Hematopoietic multipotent progenitor cell treated with erythropoietin and hydrocortisone succinate and interleukin-3 and kit ligand, for 6 days (in vitro differentiated cells): ENCODE measurements around the gene WDFY2.
"Not testable (repeated sequence)": the region's sequence is repeated elsewhere in the genome, so short reads cannot be mapped to it uniquely, and the experiment has no call there.

ENCODE experiments used
- DNase-seq: peaks from one replicate; pipeline ENCODE4 v3.0.0-alpha.2; 2015

WDFY2 gene

DNA sequence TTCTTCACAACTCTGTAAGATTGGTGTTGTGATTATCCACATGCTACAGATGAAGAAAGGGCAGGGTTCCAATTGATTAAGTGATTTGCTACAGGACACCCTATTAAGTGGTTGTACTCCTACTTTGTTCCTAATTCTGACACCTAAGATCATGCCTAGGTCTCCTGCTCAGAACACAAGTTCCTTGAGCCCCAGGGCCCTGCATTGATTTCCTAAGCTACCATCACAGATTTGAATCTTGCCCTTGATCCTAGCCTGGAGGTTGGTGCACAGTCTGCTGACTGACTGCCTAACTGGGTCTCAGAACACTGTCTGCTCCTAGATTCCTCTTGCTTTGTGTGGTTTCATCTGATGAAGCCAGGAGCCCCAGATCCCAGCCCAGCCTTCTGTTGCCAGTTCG, 19.6 kb upstream of the WDFY2 start:
- no peak for DNase-seq

DNA sequence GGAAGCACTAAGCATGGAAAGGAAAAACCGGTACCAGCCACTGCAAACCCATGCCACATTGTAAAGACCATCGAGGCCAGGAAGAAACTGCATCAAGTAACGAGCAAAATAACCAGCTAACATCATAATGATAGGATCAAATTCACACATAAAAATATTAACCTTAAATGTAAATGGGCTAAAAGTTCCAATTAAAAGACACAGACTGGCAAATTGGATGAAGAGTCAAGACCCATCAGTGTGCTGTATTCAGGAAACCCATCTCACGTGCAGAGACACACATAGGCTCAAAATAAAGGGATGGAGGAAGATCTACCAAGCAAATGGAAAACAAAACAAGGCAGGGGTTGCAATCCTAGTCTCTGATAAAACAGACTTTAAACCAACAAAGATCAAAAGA, 15.3 kb upstream of the WDFY2 start:
- not testable (repeated sequence) for DNase-seq

DNA sequence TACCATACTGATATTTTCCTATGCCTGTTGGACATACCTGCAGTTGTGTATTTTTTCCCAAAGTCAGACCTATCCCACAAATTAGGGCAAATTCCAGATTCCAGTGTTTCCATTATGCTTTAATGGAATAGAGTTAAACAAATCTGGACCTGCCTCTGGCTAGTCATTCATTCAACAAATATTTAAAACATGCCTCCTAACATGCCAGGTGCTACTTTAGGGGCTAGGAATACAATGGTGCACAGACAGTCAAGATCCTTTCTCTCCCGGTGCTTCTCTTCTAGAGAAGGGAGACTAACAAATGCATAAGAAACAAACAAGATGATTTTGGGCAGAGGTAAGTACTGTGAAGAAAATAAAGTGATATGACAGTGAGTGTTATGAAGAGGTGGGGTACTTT, 7.5 kb upstream of the WDFY2 start:
- no peak for DNase-seq

DNA sequence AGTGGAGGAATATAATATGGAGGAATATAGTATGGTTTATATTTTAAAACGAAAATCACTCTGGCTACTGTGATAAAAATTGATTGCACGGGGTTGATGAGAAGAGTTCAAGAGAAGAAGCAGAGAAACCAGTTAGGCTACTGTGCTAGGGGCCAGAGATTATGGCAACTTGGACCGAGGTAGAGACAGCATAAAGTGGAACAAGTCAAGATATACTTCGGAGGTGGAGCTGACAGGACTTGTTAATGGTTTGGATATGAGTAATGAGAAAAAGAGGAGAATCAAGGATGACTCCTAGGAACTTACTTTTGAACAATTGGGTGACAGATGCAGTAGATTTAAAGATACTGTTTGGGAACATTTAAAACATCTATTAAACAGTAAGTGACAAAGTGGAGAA, 6.6 kb upstream of the WDFY2 start:
- DNase-seq = no peak

DNA sequence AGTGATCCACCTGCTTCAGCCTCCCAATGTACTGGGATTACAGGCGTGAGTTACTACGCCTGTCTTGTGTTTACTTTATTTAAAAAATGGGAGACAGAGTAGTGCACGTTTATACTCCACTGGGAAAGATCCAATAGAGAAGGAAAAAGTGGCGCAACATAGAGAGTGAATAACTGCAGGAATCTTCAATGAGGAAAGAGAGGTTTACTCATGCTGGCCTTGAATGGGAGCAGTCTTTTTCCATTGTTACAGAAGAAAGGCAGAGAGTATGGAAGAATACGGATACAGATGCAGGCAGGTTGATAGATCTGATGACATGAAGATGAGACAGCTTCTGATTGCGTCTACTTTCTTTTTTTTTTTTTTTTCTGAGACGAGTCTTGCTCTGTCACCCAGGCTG, 4.6 kb upstream of the WDFY2 start:
- no peak for DNase-seq

DNA sequence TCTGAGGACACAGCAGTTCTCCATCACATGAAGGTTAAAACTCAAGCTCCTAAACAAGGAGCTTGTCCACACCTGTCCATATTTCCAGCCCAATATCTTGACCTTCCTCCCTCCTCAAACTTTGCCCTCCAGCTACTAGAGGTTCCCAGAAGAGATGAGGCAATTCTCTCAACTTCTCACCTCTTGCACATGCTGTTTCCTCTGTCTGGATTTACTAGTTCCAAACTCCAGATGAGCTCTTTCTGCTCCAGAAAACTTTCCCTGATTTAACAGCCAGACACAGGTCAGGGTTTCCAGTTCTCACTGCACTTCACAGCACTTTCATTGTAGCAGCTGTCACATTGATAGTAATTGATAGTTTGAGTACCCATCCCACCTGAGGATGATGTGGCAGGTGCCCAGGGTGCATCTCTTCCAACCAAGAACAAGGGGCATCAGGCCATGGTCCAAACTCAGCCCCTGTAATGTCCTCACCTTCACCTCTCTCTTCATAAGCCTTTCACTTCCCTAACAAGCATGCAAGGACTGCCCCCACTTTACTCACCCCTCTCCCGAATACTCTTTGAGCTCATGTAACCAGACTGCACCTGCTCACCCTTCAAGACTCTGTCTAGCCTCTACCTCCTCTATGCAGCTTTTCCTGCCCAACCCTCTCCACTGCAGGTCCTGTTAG, 3.0 kb upstream of the WDFY2 start:
- no peak for DNase-seq

DNA sequence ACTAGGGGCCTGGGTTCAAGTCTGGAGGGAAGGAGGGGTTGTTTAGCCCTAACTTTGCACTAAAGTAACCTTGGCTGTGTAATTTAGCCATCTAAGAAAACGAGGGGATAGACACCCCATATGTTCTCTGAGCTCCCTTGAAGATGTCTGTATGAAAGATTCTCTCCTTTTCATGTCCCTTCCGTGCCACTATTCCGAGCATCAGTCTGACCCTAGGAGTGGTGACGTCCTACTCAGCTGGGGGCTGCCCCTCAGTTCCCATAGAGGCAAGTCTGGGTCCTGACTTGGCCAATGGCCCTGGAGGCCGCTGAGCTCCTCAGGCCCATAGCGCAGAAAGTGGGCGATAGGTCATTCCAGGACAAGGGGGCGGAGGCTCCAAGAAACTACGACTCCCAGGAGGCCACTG, 790 bp upstream of the WDFY2 start:
- DNase-seq = no peak

DNA sequence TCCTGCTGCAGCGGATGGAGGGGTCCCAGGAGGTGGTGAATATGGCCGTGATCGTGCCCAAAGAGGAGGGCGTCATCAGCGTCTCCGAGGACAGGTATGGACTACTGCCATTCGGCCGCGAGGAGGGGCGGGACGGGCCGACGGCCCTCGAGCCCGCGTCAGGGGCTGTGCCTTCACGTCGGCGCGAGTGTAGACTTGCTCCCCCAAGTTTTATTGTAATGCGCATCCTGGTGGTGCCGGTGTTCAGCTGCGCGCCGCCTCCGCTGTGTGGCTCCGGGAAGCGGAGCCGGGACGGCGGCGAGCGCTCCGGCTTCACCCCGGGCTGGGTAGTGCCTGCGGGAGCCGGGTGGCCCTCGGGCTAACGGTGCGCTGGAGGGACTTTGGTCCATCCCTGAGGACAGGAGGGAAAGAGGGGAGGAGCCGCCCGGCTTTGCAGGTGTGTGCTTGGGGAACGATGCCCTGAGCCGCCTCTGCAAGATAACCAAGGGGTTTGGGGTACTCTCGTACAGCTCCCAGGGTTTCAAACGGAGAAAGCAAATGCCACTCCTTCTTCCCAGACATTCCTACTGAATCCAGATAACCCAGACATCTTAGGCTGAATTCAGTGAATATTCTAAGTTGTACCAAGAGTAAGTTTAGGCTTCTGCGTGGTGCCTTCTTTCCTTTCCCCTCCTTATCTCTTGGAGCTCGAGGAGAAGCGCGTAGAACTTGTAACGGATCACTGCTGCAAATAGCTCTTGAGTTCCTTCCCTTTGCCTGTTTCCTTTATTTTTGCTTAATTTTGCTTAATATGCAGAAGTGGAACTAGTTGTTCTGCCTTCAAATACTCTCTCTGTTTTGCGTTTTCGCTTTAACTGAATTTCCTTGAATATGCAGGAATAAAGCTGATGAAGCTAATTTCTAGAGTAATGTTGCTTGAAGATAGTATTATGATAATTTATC, 740 bp downstream of the WDFY2 start:
- peak; percentile 78 for DNase-seq

DNA sequence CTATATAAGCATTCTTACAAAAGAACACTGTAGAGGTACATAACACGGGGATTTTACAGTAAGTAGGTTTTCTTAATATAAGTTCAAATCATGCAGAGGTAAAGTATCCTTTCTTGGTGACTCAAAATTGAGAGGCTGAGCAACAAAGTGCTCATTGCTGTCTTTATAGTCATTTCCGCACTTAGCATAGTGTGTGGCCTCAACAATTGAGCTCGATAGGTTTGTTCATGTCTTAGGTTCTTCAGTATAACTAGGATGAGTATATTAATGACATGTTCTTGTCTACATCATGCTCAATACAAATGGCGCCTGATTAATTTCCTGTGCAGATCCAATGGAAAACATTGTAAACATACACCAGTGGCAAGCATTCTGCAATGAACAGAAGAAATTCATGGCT, 1.4 kb downstream of the WDFY2 start:
- DNase-seq = peak; percentile 39

DNA sequence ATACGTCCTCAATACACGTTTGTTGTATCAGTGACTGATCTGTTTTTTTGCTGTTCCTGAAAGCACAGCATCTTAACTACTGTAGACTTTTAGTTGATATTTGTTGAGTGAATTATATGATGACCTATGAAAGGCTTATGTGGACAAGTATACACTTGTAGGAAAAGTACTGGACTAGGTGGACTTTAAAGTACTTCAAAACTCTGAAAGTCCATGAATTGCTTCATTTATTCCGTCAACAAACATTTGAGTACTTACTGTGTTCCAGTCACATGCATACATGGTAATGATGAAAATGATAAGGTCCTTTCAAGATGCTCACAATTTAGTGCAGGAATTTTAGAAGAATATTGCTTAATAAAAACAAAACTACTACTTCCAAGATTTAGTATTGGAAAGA, 3.1 kb downstream of the WDFY2 start:
- DNase-seq = no peak

DNA sequence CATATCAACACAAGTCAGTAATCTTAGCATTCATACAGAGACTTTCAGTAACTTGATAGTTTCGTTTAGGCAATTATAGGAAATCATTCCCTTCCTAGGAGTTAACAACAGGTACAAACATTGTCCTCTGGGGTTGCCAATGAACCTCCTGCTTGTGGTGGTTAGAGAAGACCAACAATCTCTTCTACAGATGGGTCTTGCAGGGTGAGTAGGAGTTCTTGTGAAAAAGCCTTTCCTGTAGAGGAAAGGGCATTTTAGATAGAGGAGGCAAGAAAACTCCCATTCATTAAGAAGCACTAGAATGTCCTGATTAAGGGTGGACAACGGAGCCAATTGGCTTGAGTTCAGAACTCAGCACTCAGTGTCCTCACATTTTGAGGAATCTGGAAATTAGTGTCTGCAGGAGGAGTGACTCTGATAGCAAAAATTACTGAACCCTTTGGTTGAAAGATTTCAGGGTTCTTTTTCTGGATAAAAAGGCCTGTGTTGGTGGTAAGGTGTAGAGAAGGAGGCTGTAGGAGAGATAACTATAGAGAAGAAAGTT, 4.2 kb downstream of the WDFY2 start:
- DNase-seq = peak; percentile 41

DNA sequence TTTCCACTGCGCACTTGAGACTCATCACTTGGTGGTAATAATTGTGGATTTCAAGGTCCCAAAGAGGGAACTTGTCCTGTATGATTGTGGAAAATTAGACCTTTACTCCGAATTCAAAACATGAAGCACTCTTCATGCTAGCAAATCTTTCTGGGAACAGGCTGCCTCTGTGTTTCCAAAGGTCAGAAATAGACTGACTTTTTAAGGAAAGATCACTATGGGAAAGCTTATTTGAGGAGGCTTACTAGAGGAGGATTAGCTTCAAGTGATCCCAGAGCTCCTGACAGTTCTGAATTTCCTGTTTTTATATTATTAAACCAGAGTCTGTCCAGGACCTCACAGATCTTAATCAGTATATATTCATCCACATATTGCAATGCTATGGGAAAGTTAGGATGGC, 5.5 kb downstream of the WDFY2 start:
- DNase-seq = no peak

DNA sequence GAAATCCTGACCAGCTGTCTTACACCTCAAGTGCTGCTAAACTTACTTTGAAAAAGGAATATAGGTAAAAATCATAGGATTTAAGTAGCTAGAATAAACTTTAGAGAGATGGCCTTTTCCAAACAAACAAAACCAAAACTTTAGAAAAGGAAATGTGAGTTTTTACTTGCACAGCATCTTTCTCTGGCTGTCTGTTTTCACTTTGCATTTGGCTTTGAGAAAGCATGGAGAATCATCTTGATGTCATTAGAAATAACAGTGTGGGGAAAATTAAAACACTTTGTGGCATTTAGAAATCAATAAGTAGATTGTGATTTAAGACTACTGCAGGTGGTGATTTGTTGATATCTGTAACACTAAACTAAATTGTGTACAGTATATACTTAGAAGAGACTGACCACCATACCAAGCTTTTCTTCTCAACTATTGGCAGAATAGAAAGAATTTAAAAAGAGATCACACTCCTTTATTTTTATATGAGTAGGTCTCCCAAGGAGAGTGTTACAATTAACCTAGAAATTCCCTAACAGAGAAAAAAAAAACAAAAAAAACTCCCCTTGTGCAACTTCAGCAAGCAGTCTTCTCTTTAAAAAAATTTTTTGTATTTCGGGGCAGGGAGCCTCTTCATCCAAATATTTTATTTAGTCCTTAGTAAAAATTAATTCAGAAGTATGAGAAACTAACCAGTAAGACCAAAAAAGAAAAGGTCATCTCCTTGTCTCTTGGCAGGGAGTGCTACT, 6.1 kb downstream of the WDFY2 start:
- no peak for DNase-seq

DNA sequence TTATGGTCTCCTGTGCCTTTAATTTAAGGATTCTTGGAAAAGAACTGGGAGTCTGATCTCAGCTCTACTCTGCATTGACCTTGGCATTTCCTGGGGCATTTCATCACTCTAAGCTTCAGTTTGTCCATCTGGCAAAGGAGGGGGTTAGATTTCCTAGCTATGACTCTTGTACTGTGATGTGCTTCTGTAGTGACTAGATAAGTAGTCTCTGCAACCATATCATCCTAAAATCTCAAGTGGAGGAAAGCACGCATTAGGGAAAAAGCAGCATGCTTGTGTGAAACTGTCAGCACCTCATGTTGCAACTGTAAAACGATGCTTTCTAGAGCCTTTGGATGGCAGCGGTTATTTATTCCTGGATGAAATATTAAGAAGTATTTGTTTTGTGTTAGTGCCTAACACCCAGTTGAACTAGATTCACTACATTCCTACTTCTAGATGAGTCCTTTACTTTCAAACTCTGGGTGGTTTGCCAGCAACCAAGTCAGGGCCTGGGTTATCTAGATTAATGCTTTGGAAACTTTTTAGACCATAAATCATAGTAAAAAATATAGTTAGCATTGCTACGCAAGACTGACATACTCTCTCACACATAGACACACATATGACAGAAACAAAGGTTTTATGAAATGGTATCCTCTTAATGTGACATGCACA, 6.8 kb downstream of the WDFY2 start:
- DNase-seq = peak; percentile 93

DNA sequence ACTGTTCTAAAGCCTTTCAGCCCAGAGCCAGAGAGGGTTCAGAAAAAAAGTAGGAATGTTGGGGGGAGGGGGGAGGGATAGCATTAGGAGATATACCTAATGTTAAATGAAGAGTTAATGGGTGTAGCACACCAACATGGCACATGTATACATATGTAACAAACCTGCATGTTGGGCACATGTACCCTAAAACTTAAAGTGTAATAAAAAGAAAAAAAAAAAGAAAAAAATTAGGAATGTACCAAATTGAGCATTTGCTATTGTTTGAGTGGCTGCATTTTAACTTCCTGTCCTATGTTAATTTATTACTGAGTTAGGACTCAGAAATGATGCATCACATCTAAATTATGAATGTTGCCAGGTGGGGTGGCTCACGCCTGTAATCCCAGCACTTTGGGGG, 7.7 kb downstream of the WDFY2 start:
- DNase-seq = not testable (repeated sequence)

DNA sequence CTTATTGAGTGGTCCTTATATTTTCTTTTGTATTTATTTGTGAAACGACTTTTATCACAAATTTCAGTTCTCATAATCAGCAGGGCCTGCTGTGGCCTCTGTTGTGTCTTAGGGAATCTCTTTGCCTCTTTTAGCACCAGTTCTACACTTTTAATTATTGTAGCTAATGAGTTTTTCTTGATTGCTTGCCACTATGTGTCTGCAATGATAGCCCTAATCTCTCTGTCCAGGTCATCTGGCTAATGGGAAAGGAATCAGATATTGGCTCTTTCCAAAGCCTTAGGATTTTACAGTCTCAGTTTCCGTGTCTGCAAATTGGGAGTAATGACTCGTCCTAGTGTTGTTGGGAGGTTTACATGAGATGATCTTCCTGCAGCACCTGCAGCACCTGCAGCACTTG, 10.2 kb downstream of the WDFY2 start:
- peak; percentile 43 for DNase-seq

DNA sequence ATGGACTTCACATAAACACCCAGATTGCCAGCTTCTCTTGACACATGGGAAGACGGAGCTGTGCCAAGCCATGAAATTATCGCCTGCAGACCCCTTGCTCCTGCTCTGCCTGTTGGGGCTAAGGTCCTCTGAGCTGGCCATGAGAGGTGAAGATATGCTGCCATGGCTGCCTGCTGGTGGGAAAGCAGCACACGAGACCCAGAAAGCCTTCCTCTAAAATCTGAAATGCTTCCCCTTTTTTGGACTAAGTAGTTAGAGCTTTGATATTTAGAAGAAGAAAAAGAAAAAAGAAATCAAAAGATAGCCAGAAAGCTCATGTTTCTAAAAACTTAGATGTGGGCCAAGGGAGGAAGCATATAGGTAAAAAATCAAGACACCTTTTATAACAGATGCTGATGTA, 11.2 kb downstream of the WDFY2 start:
- DNase-seq = no peak

DNA sequence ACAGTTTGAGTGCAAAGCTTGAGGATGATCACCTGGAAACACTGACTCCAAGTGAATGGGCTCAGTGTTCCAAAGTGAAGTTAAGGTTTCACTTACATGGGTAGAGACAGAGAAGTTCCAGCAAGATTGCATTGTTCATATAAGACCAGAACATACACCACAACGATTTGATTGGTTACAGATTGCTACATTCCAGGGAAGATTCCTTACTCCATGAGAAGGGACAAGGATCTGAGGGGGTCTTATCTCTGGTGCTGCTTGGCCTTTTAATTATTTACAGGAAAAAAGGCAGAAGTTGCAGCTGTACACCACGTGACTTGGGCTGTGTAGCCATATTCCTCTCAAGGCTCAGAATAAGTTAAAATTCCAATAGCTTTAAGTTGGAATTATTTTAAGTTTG, 12.3 kb downstream of the WDFY2 start:
- DNase-seq = no peak

DNA sequence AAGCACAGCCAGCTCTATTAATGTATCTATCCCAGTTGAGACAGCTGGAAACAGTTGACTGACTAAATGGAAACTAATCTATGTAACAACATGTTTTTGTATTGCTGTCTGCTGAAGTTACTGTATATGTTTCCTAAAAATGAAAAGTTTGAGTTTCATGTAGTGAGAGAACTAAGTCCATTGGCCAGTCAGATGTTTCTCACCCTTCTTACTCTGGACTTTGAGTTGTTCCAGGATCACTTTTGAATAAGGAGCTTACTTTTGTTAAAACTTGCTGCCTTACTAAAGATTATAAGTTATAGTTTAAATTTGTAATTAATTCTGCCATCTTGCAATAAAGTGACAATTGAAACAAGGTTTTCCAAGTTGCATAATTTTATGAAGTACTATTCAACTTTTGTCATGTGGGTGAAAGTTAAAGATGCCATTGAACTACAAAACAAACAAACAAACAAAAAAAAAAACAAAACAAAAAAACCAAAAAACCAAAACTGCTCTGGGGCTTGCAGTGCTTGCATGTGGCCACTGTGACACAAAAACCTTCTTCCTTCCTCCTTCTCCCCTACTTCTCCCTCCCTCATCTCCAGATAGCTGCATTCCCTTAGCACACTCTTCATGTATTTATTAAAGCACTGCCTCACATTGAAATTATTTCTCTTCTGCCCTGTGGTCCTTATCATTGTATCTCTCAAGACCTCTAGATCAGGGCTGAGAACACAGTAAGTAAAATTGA, 15.3 kb downstream of the WDFY2 start:
- peak; percentile 39 for DNase-seq

DNA sequence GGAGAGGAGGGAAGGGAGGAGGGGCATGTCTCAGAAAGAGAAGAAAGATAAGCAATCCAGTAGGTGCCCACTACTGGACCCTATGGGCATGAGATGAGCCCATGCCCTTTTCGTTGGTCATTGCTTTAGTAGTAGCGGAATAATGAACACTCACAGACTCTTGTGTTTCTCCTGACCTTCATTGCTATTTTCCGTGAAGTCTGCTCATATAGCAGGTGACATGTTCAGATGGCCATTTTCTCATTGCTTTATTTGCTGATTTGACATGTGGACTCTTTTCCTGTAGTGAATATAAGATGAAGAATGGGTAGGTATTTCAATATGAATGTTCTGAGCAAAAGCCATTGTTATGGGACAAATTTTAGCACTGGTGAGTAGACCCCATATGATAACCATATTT, 16.4 kb downstream of the WDFY2 start:
- no peak for DNase-seq

DNA sequence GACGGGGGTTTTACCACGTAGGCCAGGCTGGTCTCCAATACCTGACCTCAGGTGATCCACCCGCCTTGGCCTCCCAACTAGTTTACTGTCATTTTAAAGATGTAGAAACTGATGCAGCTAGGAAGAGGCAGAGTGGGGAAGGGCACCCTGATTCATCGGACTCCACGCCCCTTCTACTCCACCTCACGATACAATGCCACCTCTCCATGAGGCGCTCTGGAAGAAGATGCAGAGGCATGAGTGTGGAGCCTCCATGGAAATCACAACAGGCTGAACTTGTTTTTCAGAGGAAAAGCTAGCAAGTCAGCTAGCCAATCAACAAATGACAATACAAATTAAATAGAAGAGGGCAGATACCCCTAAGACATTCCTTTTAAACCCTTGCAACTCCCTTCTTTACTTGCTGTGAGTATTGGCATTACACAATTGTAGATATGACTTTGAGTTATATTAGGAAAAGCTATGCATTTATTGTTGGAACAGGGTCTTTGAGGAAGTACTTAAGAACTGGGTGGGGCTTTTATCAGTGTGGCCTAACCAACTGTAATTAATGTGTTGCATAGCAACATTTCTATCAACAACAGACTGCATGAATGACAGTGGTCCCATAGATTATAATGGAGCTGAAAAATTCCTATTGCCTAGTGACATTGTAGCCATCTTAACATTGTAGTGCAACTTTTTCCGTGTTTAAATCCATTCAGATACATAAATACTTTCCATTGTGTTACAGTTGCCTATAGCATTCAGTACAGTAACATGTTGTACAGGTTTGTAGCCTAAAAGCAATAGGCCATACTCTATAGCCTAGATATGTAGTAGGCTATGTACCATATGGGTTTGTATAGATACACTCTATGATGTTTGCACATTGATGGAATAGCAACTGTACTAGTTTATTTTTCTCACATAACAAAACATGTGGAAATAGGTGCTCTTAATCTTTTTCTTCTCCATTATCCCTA, 17.6 kb downstream of the WDFY2 start:
- peak; percentile 91 for DNase-seq
